ENCODE measurements around the gene RAB22A.

The RAB22A gene

GRCh38 chr20:58374027-58374850, 64.7 kb downstream of the RAB22A start:
- CTCF ChIA-PET, result no interaction called here
- DNase-seq (ENCODE audit: low read depth, low spot score), result no peak
- H3K4me3 ChIP-seq (ENCODE audit: low read depth, low read length), result no peak overlapping the region
- TF ChIP-seq CTCF (IDR thresholded peaks at IDR 0.05; ENCODE audit: insufficient read depth, low read length, missing control alignments), result no peak
- POLR2A ChIA-PET, result no interaction called here

GRCh38 chr20:58374906-58375758, 65.6 kb downstream of the RAB22A start:
- H3K4me3 ChIP-seq (ENCODE audit: low read depth, low read length), result no peak overlapping the region
- ChIA-PET POLR2A (interaction anchor here (0.8 kb wide), 1 partner anchor 14 kb away, joined by 3 read pairs; the partner anchor contains the start of gene VAPB), CTCF (no interaction called here)
- no peak for TF ChIP-seq CTCF (IDR thresholded peaks at IDR 0.05; ENCODE audit: insufficient read depth, low read length, missing control alignments)
- DNase-seq (ENCODE audit: low read depth, low spot score), result no peak

- POLR2A ChIA-PET, result interaction anchor here (0.8 kb wide), 1 partner anchor 13 kb away, joined by 3 read pairs; the partner anchor contains the start of gene VAPB
- CTCF ChIA-PET, result no interaction called here
- no peak overlapping the region for H3K4me3 ChIP-seq (ENCODE audit: low read depth, low read length)
- TF ChIP-seq CTCF (IDR thresholded peaks at IDR 0.05; ENCODE audit: insufficient read depth, low read length, missing control alignments), result no peak
- no peak for DNase-seq (ENCODE audit: low read depth, low spot score)
Measured at GRCh38 chr20:58375759-58376352, 66.3 kb downstream of the RAB22A start.

- DNase-seq (ENCODE audit: low read depth, low spot score), result no peak
- POLR2A ChIA-PET, result no interaction called here
- CTCF ChIA-PET, result no interaction called here
- TF ChIP-seq CTCF (IDR thresholded peaks at IDR 0.05; ENCODE audit: insufficient read depth, low read length, missing control alignments), result no peak
- no peak overlapping the region for H3K4me3 ChIP-seq (ENCODE audit: low read depth, low read length)
Measured at GRCh38 chr20:58377017-58377416, 67.5 kb downstream of the RAB22A start.

- CTCF ChIA-PET, result interaction anchor here (0.7 to 1.0 kb wide), 2 partner anchors 11 to 141 kb away, joined by 3 read pairs; no protein-coding TSS in a partner anchor
- POLR2A ChIA-PET, result interaction anchor here (1.0 kb wide), 1 partner anchor 11 kb away, joined by 4 read pairs; the partner anchor contains the start of gene VAPB
- H3K4me3 ChIP-seq (ENCODE audit: low read depth, low read length), result no peak overlapping the region
- no peak for TF ChIP-seq CTCF (IDR thresholded peaks at IDR 0.05; ENCODE audit: insufficient read depth, low read length, missing control alignments)
- DNase-seq (ENCODE audit: low read depth, low spot score), result no peak
Measured at GRCh38 chr20:58377766-58378401, 68.4 kb downstream of the RAB22A start.
